Stimulated activated CD4-positive, alpha-beta T cell treated with anti-CD3 and anti-CD28 coated beads, Interleukin-4, amount 100 ng/mL, for 4 hours (primary cell): ENCODE results near the gene TCEA3.
"Not testable (repeated sequence)": the region's sequence is repeated elsewhere in the genome, so short reads cannot be mapped to it uniquely, and the experiment has no call there.

ENCODE experiments used
- DNase-seq, 2 experiments: peaks; one replicate each; pipeline ENCODE4 v3.0.0-alpha.2; 2020

TCEA3 gene

DNA sequence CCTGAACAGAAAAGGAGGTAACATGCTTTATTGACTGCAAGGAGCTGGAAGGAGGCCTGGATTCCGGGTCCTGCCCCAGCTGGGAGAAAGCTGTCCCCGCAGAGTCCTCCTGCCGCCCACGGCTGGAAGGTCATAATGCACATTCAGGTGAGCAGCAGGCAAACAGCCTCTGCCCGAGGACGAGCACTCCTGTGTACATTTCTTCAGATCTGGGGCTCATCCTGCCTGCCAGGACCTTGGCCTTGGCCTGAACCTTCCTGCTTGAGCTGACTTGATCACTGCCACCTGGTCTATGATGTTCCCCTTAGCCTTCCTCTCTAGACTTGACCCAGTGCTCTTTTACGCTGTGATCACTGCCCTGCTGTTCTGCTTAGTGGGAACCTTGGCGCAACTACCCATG lies 37.1 kb downstream of the TCEA3 start:
- DNase-seq, result no peak

- DNase-seq, result no peak
Observed at GRCh38 chr1:23385119-23385621, 39.4 kb downstream of the TCEA3 start.

GRCh38 chr1:23384312-23385058 lies 40.1 kb downstream of the TCEA3 start:
- DNase-seq, result no peak

DNA sequence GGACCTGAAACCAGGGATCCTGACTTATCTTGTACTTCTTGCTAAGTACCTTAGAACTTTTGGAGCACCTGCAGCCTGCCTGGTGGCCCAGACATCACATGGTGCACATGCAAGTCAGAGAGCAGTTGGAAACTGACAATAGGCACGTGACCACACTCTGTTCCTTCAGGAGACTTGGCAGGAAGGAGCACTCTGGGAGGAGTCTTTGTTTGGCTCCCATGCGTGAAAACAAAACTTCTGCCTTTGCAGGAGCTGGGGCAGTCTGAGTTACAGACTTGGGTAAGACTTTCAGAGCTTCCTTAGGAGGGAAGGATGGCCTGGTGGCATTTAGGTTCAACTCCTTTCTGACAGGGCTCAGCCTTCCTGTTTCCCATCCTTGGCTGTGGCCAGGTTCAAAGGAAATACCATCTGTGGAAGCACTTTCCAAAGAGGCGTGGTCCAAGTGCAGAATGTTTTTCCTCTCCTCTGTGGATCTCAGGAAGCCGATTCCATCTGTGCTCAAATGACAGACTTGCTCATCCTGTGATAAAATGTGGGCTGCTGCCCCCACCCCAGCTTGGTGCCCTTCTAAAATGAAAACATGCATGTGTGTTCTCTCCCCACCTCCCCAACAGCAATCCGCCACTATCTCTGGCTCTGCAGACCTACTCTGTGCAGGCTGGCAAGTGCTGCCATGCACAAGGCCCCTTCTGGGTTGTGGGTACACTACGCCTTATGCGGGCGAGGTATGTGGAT lies 40.8 kb downstream of the TCEA3 start:
- no peak for DNase-seq

DNA sequence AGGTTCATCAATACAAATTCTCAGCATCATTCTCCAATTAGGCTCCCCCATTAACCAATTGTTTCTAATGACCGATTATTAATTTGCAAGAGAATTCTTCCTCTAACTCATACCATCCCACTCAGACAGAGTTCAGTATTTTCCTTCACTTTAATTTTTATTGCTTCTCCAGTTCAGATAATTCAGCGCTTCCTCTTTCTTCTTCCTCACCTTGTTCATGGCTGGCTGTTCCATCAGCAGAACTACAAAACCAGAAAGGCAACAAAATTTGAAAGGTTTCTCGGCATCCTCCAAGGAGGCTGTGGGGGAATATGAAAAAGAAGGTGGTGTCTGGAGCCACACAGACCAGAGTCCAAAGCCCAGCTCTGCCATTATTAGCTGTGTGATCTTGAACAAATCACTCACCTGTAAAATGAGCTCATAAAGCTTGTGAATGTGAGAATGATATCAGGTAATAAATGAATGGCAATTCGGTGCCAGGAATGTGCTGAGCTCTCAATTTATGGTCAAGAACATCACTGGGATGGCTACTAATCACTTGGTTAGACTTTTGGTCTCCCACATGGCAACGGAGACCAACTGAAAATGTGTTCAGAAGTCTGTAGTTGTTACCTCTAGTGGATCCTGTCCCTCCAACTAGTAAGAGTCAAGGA lies 43.2 kb downstream of the TCEA3 start:
- DNase-seq, result no peak

DNA sequence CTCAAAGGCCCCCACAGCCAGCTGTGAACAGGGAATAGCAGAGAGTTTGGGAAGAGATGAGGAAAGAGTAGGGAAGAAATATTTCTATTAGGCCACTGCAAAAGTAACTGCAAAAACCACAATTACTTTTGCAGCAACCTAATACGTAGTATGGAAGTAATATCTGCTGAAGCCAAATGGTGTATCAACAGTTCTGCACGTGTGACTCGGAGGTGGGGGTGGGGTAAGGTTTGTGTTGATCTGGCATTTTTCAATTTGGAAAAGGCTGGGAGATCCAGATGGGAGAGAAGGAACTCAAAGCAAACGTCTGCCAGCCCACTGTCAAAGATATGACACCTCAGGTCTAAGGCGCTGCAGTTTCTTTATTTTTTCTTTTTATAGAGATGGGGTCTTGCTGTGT lies 43.8 kb downstream of the TCEA3 start:
- DNase-seq, result no peak

GRCh38 chr1:23380236-23380635 lies 44.3 kb downstream of the TCEA3 start:
- DNase-seq, result not testable (repeated sequence)

- no peak for DNase-seq
Observed at GRCh38 chr1:23376890-23377811, 47.4 kb downstream of the TCEA3 start.

DNA sequence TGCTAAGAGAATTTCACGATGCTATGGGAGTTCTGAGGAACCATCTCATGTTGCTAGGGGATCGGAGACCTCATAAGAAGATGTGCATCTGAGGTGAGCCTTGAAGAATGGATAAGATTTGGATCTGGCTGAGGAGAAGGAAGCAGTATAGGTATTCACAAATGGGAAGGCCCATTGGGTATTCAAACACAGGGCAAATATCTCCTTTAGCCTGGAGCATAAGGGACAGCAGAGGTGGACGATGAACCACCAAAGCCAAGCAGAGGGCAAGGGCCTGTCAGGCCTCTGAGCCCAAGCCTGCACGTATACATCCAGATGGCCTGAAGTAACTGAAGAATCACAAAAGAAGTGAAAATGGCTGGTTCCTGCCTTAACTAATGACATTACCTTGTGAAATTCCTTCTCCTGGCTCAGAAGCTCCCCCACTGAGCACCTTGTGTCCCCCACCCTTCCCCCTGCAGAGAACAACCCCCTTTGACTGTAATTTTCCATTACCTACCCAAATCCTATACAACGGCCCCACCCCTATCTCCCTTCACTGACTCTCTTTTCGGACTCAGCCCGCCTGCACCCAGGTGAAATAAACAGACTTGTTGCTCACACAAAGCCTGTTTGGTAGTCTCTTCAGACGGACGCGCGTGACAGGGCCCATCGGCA lies 50.3 kb downstream of the TCEA3 start:
- DNase-seq, result not testable (repeated sequence)

DNA sequence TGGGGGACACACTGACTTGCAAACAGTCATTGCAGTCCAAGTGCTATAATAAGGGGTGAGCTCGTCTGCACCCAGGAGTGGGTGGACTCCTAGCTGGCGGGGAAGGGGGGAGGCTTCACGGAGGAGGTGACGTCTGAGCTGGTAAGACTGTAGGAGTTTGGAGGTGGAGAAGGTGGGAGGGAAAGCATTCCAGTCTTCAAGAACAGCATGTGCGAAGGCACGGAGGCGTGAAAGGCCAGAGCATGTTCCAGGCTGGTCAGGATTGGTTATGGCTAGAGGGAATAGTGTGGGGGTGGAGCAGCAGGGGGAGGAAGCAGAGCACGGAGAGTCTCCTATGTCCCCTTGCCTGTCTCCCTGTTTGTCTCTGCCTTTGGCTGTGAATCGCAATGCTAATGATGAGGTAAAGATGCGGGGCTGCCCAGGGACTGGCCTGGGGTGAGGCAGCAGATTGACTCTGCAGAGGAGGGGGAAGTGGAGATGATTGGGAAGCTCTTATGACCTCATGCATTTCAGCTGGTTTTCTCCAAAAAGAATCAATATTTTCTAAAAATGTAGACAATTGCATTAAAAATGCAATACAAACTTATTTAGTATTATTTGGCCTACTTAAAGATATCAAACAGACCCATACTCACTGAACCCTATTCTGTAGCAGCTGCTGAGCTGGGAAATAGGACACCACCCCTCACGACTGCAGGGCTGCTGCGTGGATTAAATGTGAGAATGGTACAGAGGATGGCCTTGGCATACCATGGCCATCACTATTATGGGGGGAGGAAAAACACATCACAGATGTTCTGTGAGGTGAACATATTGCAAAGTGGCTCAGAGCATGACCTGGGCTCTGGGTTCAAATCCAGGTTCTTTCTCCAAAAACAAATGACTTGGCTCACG lies 52.3 kb downstream of the TCEA3 start:
- DNase-seq, result no peak

DNA sequence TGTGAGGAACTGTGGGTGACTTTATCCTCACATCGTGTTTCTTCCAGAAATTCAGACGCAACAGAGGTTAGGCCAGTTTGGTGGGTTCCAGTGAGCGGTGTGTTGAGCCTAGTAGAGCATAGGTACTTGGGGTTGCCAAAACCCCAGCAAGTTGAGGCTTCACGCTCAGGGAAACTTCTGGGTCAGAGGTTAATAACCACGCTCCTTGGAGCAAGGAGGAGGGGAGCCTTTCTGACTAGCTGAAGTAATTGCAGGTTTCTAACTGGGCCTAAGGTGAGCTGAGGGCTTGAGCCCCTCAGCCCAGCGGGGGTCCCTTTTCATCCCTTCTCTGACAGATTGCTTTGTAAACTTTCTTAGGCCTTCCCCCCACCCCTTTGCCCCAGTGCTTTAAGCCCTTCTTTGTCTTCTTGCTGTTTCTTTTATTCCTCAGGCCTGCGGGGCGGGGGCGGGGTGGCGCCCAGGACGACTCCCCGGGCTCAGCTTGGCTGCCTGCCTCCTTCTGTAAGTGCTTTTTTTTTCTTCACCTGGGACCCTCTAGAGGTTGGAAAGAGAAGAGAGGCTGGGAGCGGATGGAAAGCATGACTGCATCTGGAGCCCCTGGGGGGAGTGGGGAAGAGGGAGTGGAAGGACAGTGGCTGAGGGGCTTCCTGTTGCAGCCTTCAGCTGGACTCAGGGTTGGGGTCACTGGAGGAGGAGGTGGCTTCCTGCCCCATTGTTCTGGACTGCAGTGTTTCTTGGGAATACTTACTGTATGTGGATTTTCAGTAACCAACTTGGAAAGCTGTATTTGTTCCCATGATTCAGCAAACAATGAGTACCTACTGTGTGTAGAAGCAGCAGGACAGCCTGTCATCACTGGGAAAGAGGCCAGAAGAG lies 53.6 kb downstream of the TCEA3 start:
- DNase-seq, result no peak

DNA sequence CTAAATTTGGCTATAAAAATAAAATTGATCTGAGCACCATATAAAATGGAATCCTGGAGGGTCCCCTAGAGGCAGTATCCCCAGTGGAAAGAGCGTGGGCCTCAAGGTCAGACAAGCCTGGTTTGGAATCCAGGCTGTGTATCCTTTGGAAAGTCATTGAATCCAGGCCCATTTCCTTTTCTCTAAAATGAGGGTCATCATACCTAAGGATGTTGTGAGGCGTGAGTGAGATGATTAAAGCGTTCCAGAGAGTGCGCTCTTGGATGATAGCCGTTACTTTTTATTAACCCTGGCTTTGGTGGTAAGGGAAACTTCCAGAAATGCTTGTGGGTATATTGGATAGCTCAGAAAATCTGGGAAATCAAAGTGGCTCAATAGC lies 54.2 kb downstream of the TCEA3 start:
- no peak for DNase-seq

DNA sequence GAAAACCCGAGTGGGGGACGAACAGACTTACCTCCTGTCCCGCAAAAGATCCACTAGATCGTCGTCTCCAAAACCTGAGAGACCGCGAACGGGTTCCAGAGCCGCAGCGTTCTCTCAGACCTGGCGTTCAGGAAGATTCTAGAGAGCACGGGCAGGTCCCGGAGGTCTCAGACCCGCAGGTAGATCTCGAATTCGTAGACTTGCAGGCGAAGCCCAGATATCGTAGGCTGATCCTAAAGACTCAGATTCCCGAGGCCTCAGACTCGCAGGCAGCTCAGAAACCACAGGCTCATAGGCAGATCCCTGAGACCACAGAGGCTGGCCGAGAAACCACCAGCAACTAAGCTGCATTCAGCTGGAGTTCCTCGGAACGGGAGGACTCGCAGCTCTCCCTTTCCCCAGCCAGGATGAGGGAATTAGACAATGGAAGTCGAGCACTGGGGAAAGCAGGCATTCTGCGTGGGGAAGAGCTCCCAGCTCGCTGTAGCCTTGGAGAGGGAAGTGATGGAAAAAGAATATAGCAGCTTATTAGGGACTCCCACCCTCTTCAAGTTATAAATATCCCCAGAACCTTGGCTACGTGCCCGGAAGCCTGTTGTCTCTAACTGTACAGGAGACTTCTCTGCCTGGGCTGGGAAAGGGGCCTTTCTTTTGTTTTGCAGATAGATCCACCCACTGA lies 55.1 kb downstream of the TCEA3 start, which contains the start of gene ZNF436:
ZNF436 (minus strand) TSS at position 502 of the 679 bp plus-strand sequence. CDS start 1,831 bp downstream, outside the sequence.
- peak; percentile 17 to 24 for DNase-seq

- DNase-seq, result peak; percentile 84 to 86
Observed at GRCh38 chr1:23368562-23369334, 55.8 kb downstream of the TCEA3 start.

- peak; percentile 94 to 99 for DNase-seq
Observed at GRCh38 chr1:23367791-23368561, 56.6 kb downstream of the TCEA3 start.

- DNase-seq, result no peak
Observed at GRCh38 chr1:23367451-23367790, 57.1 kb downstream of the TCEA3 start.

DNA sequence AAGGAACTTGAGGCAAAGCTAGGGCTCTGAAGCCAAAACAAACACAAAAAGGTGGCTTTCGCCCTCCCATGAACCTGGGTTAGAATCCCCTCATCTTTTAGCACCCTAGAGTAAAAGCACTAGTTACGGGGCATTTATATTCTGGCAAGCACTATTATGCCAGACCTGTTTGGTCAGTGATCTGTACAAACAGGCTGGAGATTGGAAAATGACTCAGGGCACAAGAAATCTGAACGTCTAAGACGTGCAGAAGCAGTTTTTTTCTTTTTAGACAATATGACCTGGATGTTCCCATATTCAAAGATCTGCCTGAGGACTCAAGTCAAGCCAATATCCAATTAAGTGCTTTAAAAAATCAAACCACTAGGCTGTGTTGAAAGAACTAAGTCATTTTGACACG lies 58.0 kb downstream of the TCEA3 start:
- no peak for DNase-seq

- no peak for DNase-seq
Observed at GRCh38 chr1:23366146-23366545, 58.4 kb downstream of the TCEA3 start.
